ENCODE measurements around the gene MMP25. TPM values are rescaled to one million over a fixed set of nuclear protein-coding genes. Genes with fewer than 3 reads are reported as not detected.

MMP25 gene
- total and polyA plus RNA-seq, 9 of the 15 experiments (the other 6 are each of a cell fraction or from before 2014, with no cell fraction given): 0.03 to 0.04 TPM; not detected in 7

DNA sequence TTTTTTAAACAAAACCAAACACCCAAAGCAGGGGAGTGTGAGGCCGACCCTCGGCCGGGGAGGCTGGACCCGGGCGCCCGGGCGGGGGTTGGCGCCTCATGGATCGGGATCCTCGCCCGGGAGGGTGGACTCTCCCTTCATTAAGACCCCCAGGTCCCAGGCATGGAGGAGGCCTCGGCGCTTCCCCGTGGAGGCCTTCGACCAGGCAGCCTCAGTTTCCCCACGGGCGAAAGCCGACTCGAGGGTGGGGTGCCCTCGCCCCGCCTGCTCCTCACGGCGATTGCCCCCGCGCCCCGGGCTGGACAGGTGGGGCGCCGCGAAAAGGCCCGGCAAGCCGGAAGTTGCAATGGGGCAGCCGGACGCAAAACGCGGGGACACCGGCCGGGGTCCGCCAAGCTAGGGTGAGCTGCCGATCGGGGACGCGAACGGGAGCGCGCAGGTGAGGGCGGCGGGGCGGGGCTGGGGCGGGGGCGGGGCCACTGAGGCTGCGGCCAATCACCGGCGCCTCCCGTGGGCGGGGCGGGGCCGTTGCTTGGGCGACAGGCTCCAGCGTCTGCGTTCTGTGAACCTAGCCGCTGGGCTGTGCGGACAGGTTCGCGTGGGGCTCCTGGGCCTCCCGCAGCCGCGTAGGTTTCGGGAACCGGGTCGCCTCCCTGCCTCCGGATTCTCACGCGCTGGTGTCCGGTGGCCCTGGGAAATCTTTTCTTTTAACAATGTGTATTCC, 60.0 kb downstream of the MMP25 start (continued):
- 0 out of 2 replicates have a peak, but pooled peaks have one; percentile 13 for TF ChIP-seq ZNF41 (CRISPR knock-in tag; conservative IDR thresholded peaks at IDR 0.05)
- TF ChIP-seq POLR2A (conservative IDR thresholded peaks at IDR 0.05): peak; percentile 85
- TF ChIP-seq ZNF263 (CRISPR knock-in tag; IDR thresholded peaks at IDR 0.05; ENCODE audit: borderline replicate concordance): 0 out of 2 replicates have a peak, but pooled peaks have one; percentile 7
- no peak for TF ChIP-seq ZNF212 (CRISPR knock-in tag; IDR thresholded peaks at IDR 0.05)
- TF ChIP-seq, protein P1, sequence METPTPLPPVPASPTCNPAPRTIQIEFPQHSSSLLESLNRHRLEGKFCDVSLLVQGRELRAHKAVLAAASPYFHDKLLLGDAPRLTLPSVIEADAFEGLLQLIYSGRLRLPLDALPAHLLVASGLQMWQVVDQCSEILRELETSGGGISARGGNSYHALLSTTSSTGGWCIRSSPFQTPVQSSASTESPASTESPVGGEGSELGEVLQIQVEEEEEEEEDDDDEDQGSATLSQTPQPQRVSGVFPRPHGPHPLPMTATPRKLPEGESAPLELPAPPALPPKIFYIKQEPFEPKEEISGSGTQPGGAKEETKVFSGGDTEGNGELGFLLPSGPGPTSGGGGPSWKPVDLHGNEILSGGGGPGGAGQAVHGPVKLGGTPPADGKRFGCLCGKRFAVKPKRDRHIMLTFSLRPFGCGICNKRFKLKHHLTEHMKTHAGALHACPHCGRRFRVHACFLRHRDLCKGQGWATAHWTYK (CRISPR knock-in tag; IDR thresholded peaks at IDR 0.05): peak; percentile 81; the same call in 1 of the 2 replicates
- TF ChIP-seq, protein P2, sequence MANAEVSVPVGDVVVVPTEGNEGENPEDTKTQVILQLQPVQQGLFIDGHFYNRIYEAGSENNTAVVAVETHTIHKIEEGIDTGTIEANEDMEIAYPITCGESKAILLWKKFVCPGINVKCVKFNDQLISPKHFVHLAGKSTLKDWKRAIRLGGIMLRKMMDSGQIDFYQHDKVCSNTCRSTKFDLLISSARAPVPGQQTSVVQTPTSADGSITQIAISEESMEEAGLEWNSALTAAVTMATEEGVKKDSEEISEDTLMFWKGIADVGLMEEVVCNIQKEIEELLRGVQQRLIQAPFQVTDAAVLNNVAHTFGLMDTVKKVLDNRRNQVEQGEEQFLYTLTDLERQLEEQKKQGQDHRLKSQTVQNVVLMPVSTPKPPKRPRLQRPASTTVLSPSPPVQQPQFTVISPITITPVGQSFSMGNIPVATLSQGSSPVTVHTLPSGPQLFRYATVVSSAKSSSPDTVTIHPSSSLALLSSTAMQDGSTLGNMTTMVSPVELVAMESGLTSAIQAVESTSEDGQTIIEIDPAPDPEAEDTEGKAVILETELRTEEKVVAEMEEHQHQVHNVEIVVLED (CRISPR knock-in tag; IDR thresholded peaks at IDR 0.05): 0 out of 2 replicates have a peak, but pooled peaks have one; percentile 30
- TF ChIP-seq ARID1B (IDR thresholded peaks at IDR 0.05): no peak
- no peak for TF ChIP-seq ZNF146 (CRISPR knock-in tag; IDR thresholded peaks at IDR 0.05; ENCODE audit: unreplicated experiment)
- TF ChIP-seq PHF20 (IDR thresholded peaks at IDR 0.05; ENCODE audit: partially characterized antibody): peak; percentile 95
- TF ChIP-seq PHB (CRISPR knock-in tag; IDR thresholded peaks at IDR 0.05): no peak
- TF ChIP-seq EP400 (IDR thresholded peaks at IDR 0.05): peak; percentile 80
- no peak for TF ChIP-seq SMAD3 (CRISPR knock-in tag; conservative IDR thresholded peaks at IDR 0.05)
- TF ChIP-seq GTF2F1 (IDR thresholded peaks at IDR 0.05; ENCODE audit: low read depth, low read length): peak; percentile 83
- peak in 1 of 2 experiments; percentile 94; a peak in 2 of 4 replicates for TF ChIP-seq TRIM24 (IDR thresholded peaks at IDR 0.05)
- 0 out of 2 replicates have a peak, but pooled peaks have one; percentile 41 for TF ChIP-seq ZFP1 (CRISPR knock-in tag; IDR thresholded peaks at IDR 0.05)
- TF ChIP-seq, protein P3, sequence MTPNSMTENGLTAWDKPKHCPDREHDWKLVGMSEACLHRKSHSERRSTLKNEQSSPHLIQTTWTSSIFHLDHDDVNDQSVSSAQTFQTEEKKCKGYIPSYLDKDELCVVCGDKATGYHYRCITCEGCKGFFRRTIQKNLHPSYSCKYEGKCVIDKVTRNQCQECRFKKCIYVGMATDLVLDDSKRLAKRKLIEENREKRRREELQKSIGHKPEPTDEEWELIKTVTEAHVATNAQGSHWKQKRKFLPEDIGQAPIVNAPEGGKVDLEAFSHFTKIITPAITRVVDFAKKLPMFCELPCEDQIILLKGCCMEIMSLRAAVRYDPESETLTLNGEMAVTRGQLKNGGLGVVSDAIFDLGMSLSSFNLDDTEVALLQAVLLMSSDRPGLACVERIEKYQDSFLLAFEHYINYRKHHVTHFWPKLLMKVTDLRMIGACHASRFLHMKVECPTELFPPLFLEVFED (CRISPR knock-in tag; conservative IDR thresholded peaks at IDR 0.05): 0 out of 2 replicates have a peak, but pooled peaks have one; percentile 62
- peak; percentile 55 for TF ChIP-seq NEUROD1 (IDR thresholded peaks at IDR 0.05; ENCODE audit: borderline replicate concordance, low read depth, low read length, partially characterized antibody)
- TF ChIP-seq HOXB6 (CRISPR knock-in tag; IDR thresholded peaks at IDR 0.05; ENCODE audit: borderline replicate concordance): no peak
- TF ChIP-seq L3MBTL2 (IDR thresholded peaks at IDR 0.05): peak; percentile 62; the same call in 1 of the 2 replicates
- no peak for TF ChIP-seq SNIP1 (IDR thresholded peaks at IDR 0.05; ENCODE audit: low read depth)

Measured in K562 (cell line).